Articular chondrocyte of knee joint (primary cell): ENCODE measurements around the gene HSPA1B. TPM values are rescaled to one million over a fixed set of nuclear protein-coding genes. Genes with fewer than 3 reads are reported as not detected.
A peak's percentile ranks its signal among the peaks of the same experiment; 100 is the strongest.

ENCODE experiments used
- small RNA-seq: library from RNA; depleted of rRNA; stranded (forward); fragments of <200 nt; gene quantifications from one replicate; pipeline ENCODE3, GENCODE V24; 2012
- total RNA-seq: library from RNA; depleted of rRNA; stranded (reverse); fragments of >200 nt; gene quantifications from 2 replicates; pipeline ENCODE4 v1.2.3, GENCODE V29; 2012

The HSPA1B gene
- total RNA-seq, result 123 and 152 TPM in 2 replicates

GRCh38 chr6:31827286-31828079 is at the start of gene HSPA1B:
Gene HSPA1B, plus strand, starts transcription at chr6:31827738. Its CDS starts 213 bp downstream, at chr6:31827951.

GRCh38 chr6:31795616-31796298 is 31.8 kb upstream of the HSPA1B start, which contains the start of gene VARS1:
Gene VARS1, minus strand, starts transcription at chr6:31795752. Its CDS starts 535 bp downstream, at chr6:31795217.

GRCh38 chr6:31806470-31807272 is 20.9 kb upstream of the HSPA1B start, which contains the start of gene LSM2:
Gene LSM2, minus strand, starts transcription at chr6:31806966. Its CDS starts 209 bp downstream, at chr6:31806757.

GRCh38 chr6:31815025-31815838 is 12.3 kb upstream of the HSPA1B start, which contains the start of the genes HSPA1A and HSPA1L:
Gene HSPA1A, plus strand, starts transcription at chr6:31815543. Its CDS starts 214 bp downstream, at chr6:31815757.
Gene HSPA1L, minus strand, starts transcription at chr6:31815283. Its CDS starts 3,311 bp downstream, at chr6:31811972.

GRCh38 chr6:31862344-31863235 is 35.1 kb downstream of the HSPA1B start, which contains the start of gene NEU1:
Gene NEU1, minus strand, starts transcription at chr6:31862821. Its CDS starts 45 bp downstream, at chr6:31862776.

GRCh38 chr6:31878726-31879125 is 51.2 kb downstream of the HSPA1B start, which contains the start of gene SLC44A4:
Gene SLC44A4, minus strand, starts transcription at chr6:31878997. Its CDS starts 17 bp downstream, at chr6:31878980.

Small RNA genes within 50 kb of the gene (small RNA-seq; reads per million reads assigned to genes)
- gene RF00019 (not detected), gene SNORD48 (27.8 reads per million, percentile 96 among the genes with 10 or more reads in this experiment), gene SNORD52 (not detected)

Other genes starting within 250 kb of the HSPA1B start
- gene LTB, start 245.3 kb upstream of the HSPA1B start, total RNA-seq, result not detected in 2 replicates
- gene LST1, start 241.5 kb upstream of the HSPA1B start, total RNA-seq, result not detected in 2 replicates
- not detected in 2 replicates for gene NCR3, start 234.7 kb upstream of the HSPA1B start, total RNA-seq
- gene AIF1, start 212.5 kb upstream of the HSPA1B start, total RNA-seq, result not detected in 2 replicates
- 49.4 and 57.4 TPM in 2 replicates for gene PRRC2A, start 207.0 kb upstream of the HSPA1B start, total RNA-seq
- gene BAG6, start 175.1 kb upstream of the HSPA1B start, total RNA-seq, result 127 and 138 TPM in 2 replicates
- gene APOM, start 171.8 kb upstream of the HSPA1B start, total RNA-seq, result 2.0 and 2.2 TPM in 2 replicates
- gene C6orf47, start 167.0 kb upstream of the HSPA1B start, total RNA-seq, result 15.2 and 19.5 TPM in 2 replicates
- gene GPANK1, start 162.7 kb upstream of the HSPA1B start, total RNA-seq, result 17.0 and 17.1 TPM in 2 replicates
- 118 and 149 TPM in 2 replicates for gene CSNK2B, start 161.7 kb upstream of the HSPA1B start, total RNA-seq
- 4.2 and 4.8 TPM in 2 replicates for gene LY6G5B, start 157.8 kb upstream of the HSPA1B start, total RNA-seq
- 0.26 and 0.65 TPM in 2 replicates for gene LY6G5C, start 146.7 kb upstream of the HSPA1B start, total RNA-seq
- 29.9 and 35.3 TPM in 2 replicates for gene ABHD16A, start 124.4 kb upstream of the HSPA1B start, total RNA-seq
- not detected in 2 replicates for gene LY6G6F, start 120.9 kb upstream of the HSPA1B start, total RNA-seq
- gene LY6G6D, start 112.4 kb upstream of the HSPA1B start, total RNA-seq, result not detected in 2 replicates
- gene LY6G6C, start 106.0 kb upstream of the HSPA1B start, total RNA-seq, result not detected in 2 replicates
- not detected in 2 replicates for gene MPIG6B, start 104.4 kb upstream of the HSPA1B start, total RNA-seq
- 76.2 and 84.3 TPM in 2 replicates for gene DDAH2, start 98.4 kb upstream of the HSPA1B start, total RNA-seq
- gene CLIC1, start 91.2 kb upstream of the HSPA1B start, total RNA-seq, result 597 and 600 TPM in 2 replicates
- 10.7 and 12.3 TPM in 2 replicates for gene MSH5, start 87.7 kb upstream of the HSPA1B start, total RNA-seq
- gene SAPCD1, start 65.1 kb upstream of the HSPA1B start, total RNA-seq, result 0.54 and 1.4 TPM in 2 replicates
- gene VWA7, start 50.4 kb upstream of the HSPA1B start, total RNA-seq, result 1.0 and 1.9 TPM in 2 replicates
- 38.3 and 45.2 TPM in 2 replicates for gene VARS1, start 32.0 kb upstream of the HSPA1B start, total RNA-seq
- 28.3 and 32.4 TPM in 2 replicates for gene LSM2, start 20.8 kb upstream of the HSPA1B start, total RNA-seq
- gene HSPA1L, start 12.5 kb upstream of the HSPA1B start, total RNA-seq, result 1.0 and 1.4 TPM in 2 replicates
- 91.1 and 137 TPM in 2 replicates for gene HSPA1A, start 12.2 kb upstream of the HSPA1B start, total RNA-seq
- gene NEU1, start 35.1 kb downstream of the HSPA1B start, total RNA-seq, result 48.6 and 57.6 TPM in 2 replicates
- 0.22 TPM in 1 of 2 replicates, not detected in the other for gene SLC44A4, start 51.3 kb downstream of the HSPA1B start, total RNA-seq
- gene EHMT2, start 70.0 kb downstream of the HSPA1B start, total RNA-seq, result 41.4 and 51.4 TPM in 2 replicates
- gene ZBTB12, start 74.3 kb downstream of the HSPA1B start, total RNA-seq, result 1.3 and 1.9 TPM in 2 replicates
- gene C2, start 100.0 kb downstream of the HSPA1B start, total RNA-seq, result 19.1 and 22.0 TPM in 2 replicates
- 26.9 and 34.6 TPM in 2 replicates for gene CFB, start 118.4 kb downstream of the HSPA1B start, total RNA-seq
- gene NELFE, start 131.2 kb downstream of the HSPA1B start, total RNA-seq, result 97.0 and 105 TPM in 2 replicates
- 35.3 and 40.4 TPM in 2 replicates for gene SKIC2, start 131.4 kb downstream of the HSPA1B start, total RNA-seq
- 11.6 and 13.0 TPM in 2 replicates for gene DXO, start 144.4 kb downstream of the HSPA1B start, total RNA-seq
- gene C4A, start 154.3 kb downstream of the HSPA1B start, total RNA-seq, result 4.0 and 8.2 TPM in 2 replicates
- gene C4B, start 187.1 kb downstream of the HSPA1B start, total RNA-seq, result 2.4 and 3.4 TPM in 2 replicates
- 0.13 TPM in 1 of 2 replicates, not detected in the other for gene CYP21A2, start 210.7 kb downstream of the HSPA1B start, total RNA-seq